Mucosa of gallbladder (tissue), 1 donor: ENCODE results near the gene PTPN7. TPM values are rescaled to one million over a fixed set of nuclear protein-coding genes. Genes with fewer than 3 reads are reported as not detected.
"Not testable (repeated sequence)": the region's sequence is repeated elsewhere in the genome, so short reads cannot be mapped to it uniquely, and the experiment has no call there.

ENCODE experiments used
- DNase-seq: peaks from one replicate; pipeline ENCODE4 v3.0.0-alpha.2; 2020; ENCODE audit warnings: low spot score
- total RNA-seq: library from RNA; stranded (reverse); gene quantifications from one replicate; pipeline ENCODE4 v1.2.1, GENCODE V29; 2021
- donor health status: DM: no; HTN: no; CAD: no.

Gene PTPN7
- total RNA-seq, 1 donor from 2014 or later: 9.3 TPM

DNA sequence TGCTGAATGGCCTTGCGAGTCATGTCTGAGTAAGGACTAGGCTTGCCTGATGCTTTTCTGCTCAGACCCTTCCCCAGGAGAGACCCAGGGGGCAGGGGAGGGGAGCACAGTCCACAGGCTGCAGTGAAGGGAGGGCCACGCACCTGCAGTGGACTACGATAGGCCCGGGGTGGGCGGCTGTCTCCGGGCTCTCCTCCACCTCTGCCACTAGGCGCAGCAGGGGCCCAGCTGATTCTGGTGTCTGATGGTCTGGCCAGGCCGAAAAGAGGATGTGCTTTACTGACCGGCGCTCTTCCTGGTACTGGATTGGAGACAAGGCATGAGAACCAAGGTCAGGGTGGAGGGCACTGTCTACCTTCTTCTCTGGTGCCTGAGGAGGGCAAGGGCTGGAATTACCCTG is 8.0 kb downstream of the PTPN7 start:
- DNase-seq: no peak

DNA sequence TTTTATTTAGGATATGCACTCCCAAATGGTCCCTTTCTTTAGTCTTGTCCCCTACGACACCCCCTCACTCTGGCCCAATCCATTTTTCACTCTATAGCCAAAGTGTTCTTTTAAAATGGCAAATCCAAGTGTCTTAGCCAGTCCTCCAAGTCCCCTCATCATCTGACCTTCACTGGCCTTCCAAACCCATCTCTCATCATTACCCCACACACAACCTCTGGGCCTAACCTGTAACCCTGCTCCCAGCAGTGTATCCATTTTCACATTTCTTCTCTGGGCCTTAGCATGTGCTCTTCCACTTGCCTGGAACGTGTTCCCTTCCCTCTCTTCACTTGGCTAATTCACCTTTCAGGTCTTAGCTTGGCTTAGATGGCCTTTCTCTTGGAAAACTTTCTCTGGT is 9.4 kb downstream of the PTPN7 start:
- no peak for DNase-seq

DNA sequence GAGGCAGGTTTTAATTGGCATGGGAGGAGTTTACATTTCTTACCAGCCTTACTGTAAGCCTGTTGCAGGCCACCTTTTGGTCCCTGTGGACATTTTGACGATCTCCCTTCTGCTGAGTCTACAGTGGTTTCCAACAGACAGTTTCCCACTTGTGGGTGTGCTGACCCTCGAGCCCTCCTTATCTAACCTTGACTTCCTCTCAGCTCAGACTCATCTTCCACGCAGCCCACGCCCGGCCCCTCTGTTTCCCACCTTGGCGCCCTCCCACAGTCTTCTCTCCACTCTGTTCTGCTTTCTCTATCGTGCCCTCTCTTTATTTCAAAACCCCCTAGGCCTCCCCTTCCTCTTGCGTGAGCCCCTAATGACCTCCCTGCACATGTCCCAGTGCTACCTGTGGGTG is 9.8 kb downstream of the PTPN7 start:
- no peak for DNase-seq

DNA sequence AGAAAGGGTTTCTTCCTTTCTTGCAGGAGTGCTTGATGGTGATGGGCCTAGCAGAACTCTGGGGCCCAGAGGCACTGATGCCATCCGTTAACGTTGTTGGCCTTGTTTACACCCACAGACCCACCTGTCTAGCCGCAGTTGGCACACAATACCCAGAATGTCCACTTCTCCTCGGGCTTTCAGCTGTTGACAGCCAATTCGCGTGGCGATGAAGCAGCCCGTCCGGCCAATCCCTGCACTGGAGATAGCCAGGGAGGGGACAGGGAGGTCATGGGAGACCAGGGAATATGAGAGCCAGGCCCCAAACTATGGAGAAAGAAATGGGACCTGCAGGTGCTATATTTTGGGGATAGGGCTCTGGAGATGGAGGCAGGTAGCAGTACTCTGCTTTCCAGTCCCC is 10.2 kb downstream of the PTPN7 start:
- no peak for DNase-seq

DNA sequence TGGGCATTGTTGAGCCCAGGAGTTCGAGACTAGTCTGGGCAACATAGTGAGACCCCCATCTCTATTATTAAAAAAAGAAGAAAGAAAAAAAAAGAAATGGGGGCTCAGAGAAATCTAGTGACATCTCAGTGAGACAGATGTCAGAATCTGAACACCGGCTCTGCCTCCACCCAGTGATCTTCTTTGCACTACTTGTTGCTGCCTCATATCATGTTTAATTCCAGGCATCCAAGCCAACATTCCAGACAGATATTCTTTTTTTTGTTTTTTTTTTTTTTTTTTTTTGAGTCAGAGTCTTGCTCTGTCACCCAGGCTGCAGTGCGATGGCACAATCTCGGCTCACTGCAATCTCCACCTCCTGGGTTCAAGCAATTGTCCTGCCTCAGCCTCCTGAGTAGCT is 10.8 kb downstream of the PTPN7 start:
- DNase-seq: no peak

DNA sequence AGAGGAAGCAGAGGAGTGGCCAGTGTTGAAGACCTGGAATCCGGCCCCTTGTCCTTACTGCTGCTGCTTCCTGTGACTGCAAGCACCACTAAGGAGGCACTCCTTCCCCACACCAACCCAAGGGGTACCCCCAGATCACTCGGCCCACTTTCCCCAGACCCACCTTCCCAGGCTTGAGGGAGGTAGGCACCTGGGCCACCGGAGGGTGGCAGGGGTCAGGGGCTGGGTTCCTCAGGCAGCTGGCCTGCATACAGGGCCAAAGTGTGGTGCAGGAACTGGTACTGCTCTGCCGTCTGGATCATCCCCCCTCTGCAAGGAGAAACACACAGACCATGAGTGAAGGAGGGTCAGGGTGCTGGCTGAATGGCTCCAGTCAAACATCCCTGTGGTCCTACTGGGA is 12.0 kb downstream of the PTPN7 start:
- DNase-seq: no peak

DNA sequence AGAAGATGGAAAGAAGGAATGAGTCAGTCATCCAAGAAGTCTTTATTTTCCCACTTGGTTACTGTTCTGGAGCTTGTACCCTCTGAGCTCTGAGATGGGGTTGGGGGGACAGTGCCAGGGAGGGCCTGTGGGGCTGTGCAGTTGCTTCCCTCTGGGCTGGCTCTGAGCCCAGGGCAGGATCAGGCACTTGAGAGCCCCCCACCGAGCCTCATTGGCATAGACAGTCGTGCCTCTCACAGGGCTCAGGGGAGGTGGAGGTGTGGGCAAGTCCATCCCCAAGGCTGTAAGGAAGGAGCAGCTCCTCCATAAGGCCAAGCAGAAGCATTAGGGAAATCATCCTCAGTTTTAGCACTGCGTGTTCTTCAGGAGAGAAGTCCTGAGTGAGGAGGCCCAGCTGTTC is 13.4 kb downstream of the PTPN7 start:
- DNase-seq: no peak

DNA sequence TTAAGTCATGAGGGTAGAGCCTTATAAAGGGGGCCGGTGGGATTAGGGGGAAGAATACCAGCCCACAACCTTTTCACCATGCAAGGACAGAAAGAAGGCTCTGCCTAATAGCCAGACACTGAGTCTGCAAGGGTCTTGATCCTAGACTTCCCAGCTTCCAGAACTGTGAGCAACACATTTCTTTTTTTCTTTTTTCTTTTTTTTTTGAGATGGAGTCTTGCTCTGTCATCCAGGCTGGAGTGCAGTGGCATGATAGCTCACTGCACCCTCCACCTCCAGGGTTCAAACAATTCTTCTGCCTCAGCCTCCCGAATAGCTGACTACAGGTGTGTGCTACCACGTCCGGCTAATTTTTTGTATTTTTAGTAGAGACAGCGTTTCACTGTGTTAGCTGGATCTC is 14.1 kb downstream of the PTPN7 start:
- no peak for DNase-seq

DNA sequence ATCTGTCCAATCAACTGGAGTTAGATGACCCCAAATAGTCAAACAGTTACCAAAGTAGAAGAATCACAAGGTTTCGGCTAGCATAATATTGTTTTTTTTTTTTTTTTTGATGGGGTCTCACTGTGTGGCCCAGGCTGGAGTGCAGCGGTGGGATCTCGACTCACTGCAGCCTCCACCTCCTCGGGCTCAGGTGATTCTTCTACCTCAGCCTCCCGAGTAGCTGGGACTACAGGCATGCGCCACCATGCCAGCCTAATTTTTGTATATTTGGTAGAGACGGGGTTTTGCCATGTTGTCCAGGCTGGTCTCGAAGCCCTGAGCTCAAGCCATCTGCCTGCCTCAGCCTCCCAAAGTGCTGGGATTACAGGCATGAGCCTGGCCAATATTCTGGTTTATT is 14.7 kb downstream of the PTPN7 start:
- not testable (repeated sequence) for DNase-seq

DNA sequence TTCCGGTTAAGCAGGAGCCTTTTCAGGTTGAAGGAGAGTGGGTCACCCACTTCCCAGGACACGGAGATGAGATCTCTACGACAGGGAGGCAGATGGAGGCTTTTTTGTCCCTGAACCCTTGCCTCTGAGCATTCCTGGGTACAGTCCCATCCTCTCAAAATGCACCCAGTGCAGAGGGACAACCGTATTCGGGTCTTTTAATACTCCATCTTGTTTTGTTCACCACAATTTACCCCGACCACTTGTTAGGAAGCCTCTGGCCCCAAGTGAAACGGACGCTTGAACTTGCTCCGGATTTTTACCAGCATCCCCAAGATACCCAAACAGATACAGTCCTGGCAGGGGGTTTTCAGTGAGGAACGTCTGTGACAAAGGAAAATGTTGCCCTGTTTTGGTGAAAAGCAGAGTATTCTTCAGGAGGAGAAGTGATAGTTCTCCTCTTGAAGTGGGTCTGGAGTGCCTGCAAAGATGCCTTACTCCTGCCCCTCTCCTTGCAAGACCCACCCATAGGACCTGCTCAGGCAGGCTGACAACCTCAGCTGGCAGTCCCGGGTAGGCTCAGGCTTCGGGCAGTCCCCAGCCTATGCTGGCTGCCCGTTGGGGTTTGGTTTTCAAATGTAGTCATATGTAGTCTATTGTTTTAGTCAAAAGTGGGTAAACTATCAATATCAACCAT is 15.2 kb downstream of the PTPN7 start:
- no peak for DNase-seq

DNA sequence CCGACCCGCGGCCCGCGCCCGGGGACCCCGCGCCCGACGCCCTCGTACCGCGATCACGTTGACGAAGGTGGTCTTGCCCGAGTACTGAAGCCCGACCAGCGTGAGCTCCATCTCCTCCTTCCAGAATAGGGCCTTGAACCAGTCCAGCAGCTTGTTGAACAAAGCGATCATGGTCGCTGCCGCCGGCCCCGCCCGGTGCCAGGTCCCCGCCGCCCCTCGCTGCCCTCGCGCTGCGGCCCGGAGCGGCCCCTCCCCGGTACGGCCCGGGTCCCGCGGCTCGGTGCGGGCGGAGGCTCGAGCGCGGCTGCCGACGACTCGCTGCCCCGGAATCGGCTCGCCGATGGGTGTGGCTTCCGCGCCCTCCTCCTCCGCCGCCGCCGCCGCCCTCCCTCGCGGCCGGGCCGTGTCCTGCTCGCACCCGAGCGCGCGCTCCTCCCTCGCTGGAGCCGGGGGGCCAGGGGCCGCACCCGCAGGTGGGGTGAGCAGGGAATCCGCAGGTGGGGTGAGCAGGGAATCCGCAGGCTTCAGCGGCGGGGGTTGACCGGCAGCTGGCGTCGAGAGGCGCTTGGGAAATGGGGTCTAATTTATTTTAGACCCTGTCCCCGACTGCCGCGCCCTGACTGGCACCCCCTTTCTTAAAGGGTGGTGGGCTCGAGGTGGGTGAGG is 15.9 kb downstream of the PTPN7 start, which contains the start of gene ARL8A:
ARL8A (minus strand) TSS at position 336 of the 666 bp plus-strand sequence; CDS start at position 171, 165 bp downstream.
- DNase-seq: peak; percentile 58

DNA sequence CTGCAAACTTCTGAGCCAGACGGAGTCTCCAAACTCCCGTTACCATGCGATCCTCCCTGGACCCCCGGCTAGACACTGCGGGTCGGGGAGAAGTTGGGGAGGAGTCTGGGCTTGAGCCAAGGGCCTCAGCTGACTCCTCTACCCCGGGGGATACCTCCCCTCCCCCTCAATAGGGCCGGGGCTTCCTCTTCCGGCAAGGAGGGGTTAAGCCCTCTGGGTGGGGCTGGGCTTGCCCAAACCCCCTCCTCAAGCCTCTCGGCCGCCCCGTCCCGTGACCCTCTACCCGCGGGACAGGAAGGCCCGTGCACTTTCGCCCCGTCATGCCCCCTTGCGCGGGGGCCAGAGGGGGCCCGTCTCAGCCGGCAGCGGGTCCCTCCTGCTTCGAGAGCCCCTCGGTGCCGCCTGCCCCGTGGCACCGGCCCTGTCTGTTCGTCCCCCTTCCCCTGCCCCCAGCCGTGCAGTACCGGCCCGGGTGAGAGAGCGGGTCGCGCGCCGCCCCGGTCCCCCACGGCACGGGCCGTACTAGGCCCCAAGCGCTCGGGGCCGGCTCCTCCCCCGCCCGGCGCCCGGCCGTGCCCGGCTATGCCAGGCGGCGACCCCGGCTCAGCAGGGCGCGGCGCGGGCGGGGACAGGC is 16.5 kb downstream of the PTPN7 start:
- DNase-seq: no peak

DNA sequence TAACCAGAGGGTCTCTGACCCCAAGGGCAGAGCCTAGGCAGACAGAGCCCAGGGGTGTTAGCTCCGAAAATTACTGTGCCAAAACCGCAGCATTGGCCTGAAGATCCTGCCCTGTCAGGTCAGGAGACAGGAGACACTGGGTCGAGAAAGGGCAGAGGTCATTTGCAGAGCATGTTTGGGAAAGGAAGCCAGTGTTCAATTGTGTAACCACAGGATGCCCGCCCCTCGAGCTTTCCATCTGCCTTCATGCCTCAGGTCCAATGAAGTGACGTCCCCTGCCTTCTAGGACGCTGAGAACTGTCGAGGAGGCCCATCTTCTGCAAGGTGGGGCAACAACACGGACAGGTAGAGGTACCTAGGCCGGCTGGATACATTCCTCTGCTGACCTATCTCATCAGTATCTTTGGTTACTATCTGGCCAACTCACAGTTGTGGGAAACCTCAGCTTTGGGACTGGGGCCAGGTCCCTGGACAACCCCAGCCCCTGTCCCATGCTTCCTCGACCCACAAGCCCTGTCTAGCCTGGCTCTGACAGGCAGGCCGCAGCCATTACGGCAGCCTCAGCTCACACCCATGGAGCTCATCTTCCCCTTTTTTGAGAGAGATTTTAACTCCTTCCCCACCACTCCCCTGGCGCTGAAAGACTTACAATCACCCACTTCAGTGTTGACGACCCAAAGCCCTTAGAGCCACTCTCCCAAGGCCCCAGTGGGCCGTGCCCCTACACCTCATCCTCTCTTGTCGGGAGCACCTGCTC is 17.2 kb downstream of the PTPN7 start:
- no peak for DNase-seq

DNA sequence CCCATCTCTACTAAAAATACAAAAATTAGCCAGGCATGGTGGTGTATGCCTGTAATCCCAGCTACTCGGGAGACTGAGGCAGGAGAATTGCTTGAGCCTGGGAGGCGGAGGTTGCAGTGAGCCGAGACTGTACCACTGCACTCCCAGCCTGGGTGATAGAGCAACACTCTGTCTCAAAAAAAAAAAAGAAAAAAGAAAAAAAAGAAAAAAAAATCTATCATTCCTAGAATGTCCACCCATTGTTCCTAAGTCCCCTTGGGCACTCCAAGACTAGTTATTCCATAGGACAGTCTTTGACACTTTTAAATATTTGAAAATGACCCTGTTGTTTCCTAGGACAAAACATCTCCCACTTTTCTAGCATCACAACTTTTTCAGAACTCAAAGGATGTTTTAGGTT is 18.9 kb downstream of the PTPN7 start:
- not testable (repeated sequence) for DNase-seq

DNA sequence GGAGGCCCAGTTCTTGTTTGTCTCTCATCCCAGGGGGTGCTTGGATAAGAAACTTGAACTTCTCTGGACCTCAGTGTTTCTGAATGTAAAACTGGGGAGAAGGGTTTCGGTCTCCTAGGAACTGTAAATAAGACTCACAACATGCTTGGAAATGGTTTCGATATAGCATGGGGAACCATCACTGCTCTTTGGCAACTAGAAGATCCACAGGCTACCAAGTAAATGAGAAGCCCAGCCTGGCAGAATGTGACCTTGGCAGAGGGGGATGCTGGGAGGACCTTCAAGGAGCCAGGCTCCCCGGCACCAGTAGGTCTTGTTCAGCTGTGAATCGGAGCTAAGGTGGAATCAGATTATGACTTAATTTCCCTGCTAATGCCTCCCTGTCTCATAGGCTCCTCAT is 19.6 kb downstream of the PTPN7 start:
- DNase-seq: no peak

DNA sequence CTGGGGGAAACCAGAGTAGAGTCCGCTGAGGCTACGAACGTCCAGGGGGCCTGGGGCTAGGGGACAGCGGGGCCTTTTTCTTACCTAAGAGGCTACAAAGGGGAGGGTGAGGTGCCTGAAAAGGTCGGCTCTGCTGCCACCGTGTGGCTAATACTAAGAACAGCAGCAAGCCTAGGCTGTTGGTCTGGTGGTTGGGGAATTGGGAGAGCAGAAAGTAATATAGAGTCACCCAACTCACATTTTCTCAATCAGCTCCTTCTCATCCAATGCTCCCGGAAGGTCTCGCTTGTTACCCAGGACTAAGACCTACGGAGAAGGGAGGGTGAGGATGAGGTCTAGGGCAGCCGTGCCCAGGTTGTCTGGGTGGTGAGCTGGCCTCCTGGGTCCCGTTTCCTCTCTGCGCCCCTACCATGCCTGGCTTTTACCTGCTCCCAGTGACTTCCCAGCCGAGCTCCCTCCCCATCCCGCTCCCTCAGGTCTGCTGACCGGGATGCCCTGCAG is 25.1 kb downstream of the PTPN7 start:
- DNase-seq: peak; percentile 59

DNA sequence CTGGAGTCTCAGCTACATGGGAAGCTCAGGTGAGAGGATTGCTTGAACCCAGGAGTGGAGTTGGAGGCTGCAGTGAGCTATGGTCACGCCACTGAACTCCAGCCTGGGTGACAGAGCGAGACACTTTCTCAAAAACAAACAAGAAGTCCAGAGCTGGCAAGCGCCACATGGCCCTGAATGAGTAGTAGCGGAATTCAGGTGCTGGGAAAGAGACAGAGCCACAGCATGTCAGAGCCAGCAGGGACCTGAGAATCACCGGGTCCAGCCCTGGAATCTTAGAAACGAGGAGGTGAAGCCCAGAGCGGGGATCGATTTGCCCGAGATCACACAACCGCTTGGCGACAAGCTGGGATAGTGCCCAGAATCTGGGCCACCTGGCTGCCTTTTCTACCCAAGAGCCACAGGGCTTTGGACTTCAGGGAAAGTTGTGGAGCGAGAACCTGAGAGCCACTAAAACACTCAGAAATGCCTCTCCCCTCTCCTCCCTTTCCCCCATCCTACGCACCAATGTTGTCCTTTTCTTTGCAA is 25.7 kb downstream of the PTPN7 start:
- DNase-seq: peak; percentile 59

DNA sequence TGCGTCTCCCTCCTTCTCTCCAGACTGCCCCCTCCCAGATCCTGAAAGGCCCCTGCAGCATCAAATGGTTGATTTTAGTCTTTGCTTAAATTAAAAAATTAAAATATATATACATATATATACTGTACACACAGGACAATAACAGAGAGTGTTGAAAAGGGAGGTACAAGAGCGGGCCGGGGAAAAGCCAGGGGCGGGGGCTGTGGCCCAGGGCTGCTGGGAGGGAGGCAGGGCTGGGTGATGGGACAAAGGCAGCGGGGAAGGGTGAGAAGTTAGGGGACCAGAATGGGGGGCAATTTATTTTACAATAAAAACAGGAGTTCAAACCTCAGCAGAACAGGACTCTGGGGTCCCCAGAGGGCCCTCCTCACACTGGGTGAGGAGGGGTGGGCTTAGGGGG is 26.4 kb downstream of the PTPN7 start:
- DNase-seq: no peak

DNA sequence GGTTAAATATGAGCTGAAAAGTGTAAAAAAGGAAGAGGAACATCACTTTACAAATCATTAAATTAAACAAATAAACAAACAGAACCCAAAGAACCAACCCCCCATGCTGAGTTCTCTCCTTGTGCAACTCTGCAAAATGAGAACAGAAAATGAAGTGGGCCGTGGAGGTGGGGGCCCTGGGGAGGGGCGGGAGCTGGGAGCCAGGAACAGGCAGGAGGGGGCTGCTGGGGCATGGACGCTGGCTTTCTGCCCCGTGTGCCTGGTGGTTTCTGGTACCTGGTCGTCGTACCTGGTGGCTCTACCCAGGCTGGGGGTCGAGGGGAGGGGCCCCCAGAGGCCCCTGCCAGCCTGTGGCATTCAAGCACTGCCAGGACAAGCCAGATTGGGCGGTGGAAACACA is 26.9 kb downstream of the PTPN7 start:
- no peak for DNase-seq

DNA sequence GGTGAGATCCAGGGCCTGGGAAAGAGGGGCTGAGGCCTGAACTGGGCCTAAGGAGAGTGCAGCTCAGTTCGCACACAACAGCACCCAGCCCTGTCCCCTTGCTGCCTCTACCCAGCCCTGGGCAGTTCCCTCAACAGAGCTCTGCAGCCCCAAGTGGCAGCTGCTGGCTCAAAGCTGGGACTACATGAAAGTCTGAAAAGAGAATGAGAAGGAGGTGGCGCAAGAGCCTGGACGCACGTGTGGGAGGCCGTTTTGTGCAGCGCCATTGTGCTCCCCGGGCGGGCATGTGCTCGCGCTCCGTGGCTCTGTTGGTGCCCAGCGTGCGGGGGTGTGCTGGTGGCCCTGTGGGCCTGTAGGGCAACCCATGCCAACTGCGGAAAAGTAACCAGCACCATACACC is 27.4 kb downstream of the PTPN7 start:
- DNase-seq: no peak

DNA sequence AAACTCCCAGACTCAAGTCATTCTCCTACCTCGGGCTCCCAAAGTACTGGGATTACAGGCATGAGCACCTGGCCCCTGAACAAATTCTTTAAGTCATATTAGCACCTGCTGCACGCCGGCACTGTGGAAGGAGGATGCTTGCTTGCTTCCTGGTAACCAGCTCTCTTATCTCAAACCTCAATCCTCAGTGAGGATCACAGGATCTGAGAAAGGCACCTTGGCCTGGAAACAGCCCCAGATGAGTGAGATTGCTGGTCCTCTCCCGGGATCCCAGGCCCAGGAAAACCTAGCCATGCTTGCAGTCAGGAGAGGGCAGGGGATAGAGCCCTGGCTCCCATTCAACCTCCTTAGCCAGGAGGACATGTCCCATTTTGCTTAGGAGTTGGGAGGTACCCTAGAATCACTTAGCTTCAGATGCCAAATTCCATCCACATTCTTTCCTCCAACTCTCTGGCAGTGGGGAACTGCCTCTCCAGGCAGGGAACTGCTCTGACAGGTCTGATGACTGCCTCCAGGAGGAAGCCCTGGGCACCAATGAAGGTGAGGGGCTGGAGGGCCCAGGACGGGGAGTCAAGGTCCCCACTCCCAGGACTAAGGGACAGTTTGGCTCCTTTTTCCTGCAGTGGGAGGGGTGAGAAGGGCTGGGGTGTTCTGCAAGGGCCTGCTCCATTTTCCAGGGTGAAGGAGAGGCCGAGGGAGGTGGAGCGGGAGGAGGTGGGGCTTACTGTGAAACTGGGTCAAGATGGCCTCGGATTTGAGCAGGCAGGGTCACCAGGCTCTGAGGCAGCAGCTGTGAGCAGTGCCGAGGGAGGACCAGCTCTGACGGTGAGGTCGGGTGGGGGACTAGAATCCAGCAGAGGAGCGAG is 28.2 kb downstream of the PTPN7 start:
- DNase-seq: peak; percentile 61
